Neural cell (in vitro differentiated cells): Measurements from ENCODE around the gene PPP1R13B. TPM values are rescaled to one million over a fixed set of nuclear protein-coding genes. Genes with fewer than 3 reads are reported as not detected.

Experiments
- H2AFZ ChIP-seq: fragments of 200-600, 300-800 bp; sonication (generic), shearing (Covaris generic); 2 replicates; pipeline ENCODE4 v1.6.0; 2014; ENCODE audit warnings: low read depth, mild to moderate bottlenecking, antibody characterized with exemption, low read length, moderate library complexity
- H3F3A ChIP-seq: fragments of 200-600 bp; shearing (Covaris generic); 2 replicates; pipeline ENCODE4 v1.6.1; 2016; ENCODE audit warnings: mild to moderate bottlenecking, moderate library complexity, mixed read lengths, antibody characterized with exemption, low read length; ENCODE audit not compliant: insufficient read depth, poor library complexity, severe bottlenecking
- H3K27ac ChIP-seq: fragments of 200-600, 300-800 bp; sonication (generic), shearing (Covaris generic); 2 replicates; pipeline ENCODE4 v1.5.1; 2014; ENCODE audit warnings: mild to moderate bottlenecking, low read length, moderate library complexity
- H3K27me3 ChIP-seq: fragments of 300-800, 200-600 bp; sonication (generic), shearing (Covaris generic); 2 replicates; pipeline ENCODE4 v1.6.0; 2014; ENCODE audit warnings: mild to moderate bottlenecking, low read depth, low read length, moderate library complexity; ENCODE audit not compliant: insufficient read depth
- H3K36me3 ChIP-seq: fragments of 300-800, 200-600 bp; sonication (generic), shearing (Covaris generic); 2 replicates; pipeline ENCODE4 v1.5.1; 2014; ENCODE audit warnings: mild to moderate bottlenecking, antibody characterized with exemption, low read length, moderate library complexity; ENCODE audit not compliant: insufficient read depth
- H3K4me2 ChIP-seq: fragments of 300-800, 200-600 bp; sonication (generic), shearing (Covaris generic); 2 replicates; pipeline ENCODE4 v1.6.0; 2014; ENCODE audit warnings: mild to moderate bottlenecking, low read length
- H3K4me3 ChIP-seq: fragments of 300-800, 200-600 bp; sonication (generic), shearing (Covaris generic); 2 replicates; pipeline ENCODE4 v1.5.1; 2014; ENCODE audit warnings: mild to moderate bottlenecking, low read length, moderate library complexity
- H3K79me2 ChIP-seq: fragments of 200-600 bp; shearing (Covaris generic); replicated peaks from 2 replicates; pipeline ENCODE4 v1.6.0; 2014; ENCODE audit warnings: mild to moderate bottlenecking, low read length, moderate library complexity; ENCODE audit not compliant: insufficient read depth
- H3K9ac ChIP-seq: fragments of 300-800, 200-600 bp; sonication (generic), shearing (Covaris generic); 2 replicates; pipeline ENCODE4 v1.6.1; 2016; ENCODE audit warnings: mild to moderate bottlenecking, low read length, mixed read lengths
- H3K9me2 ChIP-seq: fragments of 200-600 bp; shearing (Covaris generic); 2 replicates; pipeline ENCODE4 v1.6.1; 2016; ENCODE audit warnings: mild to moderate bottlenecking, low read length, mixed read lengths; ENCODE audit not compliant: insufficient read depth
- H3K9me3 ChIP-seq: fragments of 200-600, 300-800 bp; sonication (generic), shearing (Covaris generic); 2 replicates; pipeline ENCODE4 v1.6.1; 2016; ENCODE audit warnings: mild to moderate bottlenecking, mixed run types, low read length, moderate library complexity, mixed read lengths
- H4K20me1 ChIP-seq: fragments of 200-600 bp; shearing (Covaris generic); 2 replicates; pipeline ENCODE4 v1.6.1; 2016; ENCODE audit warnings: mild to moderate bottlenecking, mixed run types; ENCODE audit not compliant: insufficient read depth
- CTCF ChIP-seq: fragments of 450-650 bp; IDR thresholded peaks from 2 replicates; pipeline ENCODE4 v1.5.1; 2014; ENCODE audit warnings: antibody characterized with exemption, mild to moderate bottlenecking, moderate library complexity; ENCODE audit not compliant: poor library complexity, severe bottlenecking
- EP300 ChIP-seq: fragments of 450-650 bp; conservative IDR thresholded peaks from 2 replicates; pipeline ENCODE4 v1.6.1; 2014; ENCODE audit warnings: antibody characterized with exemption, mild to moderate bottlenecking, moderate library complexity; ENCODE audit not compliant: poor library complexity, severe bottlenecking
- EZH2 ChIP-seq: fragments of 200-600, 300-800 bp; shearing (Covaris generic), sonication (generic); IDR thresholded peaks from 2 replicates; pipeline ENCODE4 v1.6.1; 2014; ENCODE audit warnings: antibody characterized with exemption, low read length, borderline replicate concordance, mild to moderate bottlenecking; ENCODE audit not compliant: insufficient read depth, poor library complexity, severe bottlenecking
- MXI1 ChIP-seq: fragments of 450-650 bp; conservative IDR thresholded peaks from 2 replicates; pipeline ENCODE4 v1.6.1; 2014; ENCODE audit warnings: antibody characterized with exemption, mild to moderate bottlenecking; ENCODE audit not compliant: poor library complexity, severe bottlenecking
- POLR2AphosphoS5 ChIP-seq: IDR thresholded peaks from 2 replicates; pipeline ENCODE4 v1.6.1; 2012
- RAD21 ChIP-seq: fragments of 450-650 bp; conservative IDR thresholded peaks from 2 replicates; pipeline ENCODE4 v1.6.1; 2014; ENCODE audit warnings: antibody characterized with exemption, mild to moderate bottlenecking, moderate library complexity
- REST ChIP-seq: IDR thresholded peaks from 2 replicates; pipeline ENCODE4 v1.6.1; 2012; ENCODE audit warnings: borderline replicate concordance
- SMC3 ChIP-seq: fragments of 450-650 bp; conservative IDR thresholded peaks from 2 replicates; pipeline ENCODE4 v1.6.1; 2014; ENCODE audit warnings: antibody characterized with exemption, mild to moderate bottlenecking, moderate library complexity; ENCODE audit not compliant: poor library complexity
- TAF1 ChIP-seq: IDR thresholded peaks from 2 replicates; pipeline ENCODE4 v1.6.1; 2012; ENCODE audit warnings: low read depth
- polyA plus RNA-seq: library from polyadenylated mRNA; depleted of rRNA; stranded (reverse); fragments of >200 nt; gene quantifications from 2 replicates; pipeline ENCODE4 v1.2.3, GENCODE V29; 2014

Gene PPP1R13B
- polyA plus RNA-seq, 1 donor from 2014 or later = 8.2 TPM

- TF ChIP-seq MXI1 (no peak), EZH2 (no peak), CTCF (no peak), EP300 (no peak), SMC3 (no peak), TAF1 (no peak), RAD21 (no peak), POLR2AphosphoS5 (no peak), REST (no peak)
- H3K9ac ChIP-seq = no peak overlapping the region
- no peak overlapping the region for H2AFZ ChIP-seq
- no peaks in the 10 kb centered on the region for H3K79me2 ChIP-seq
- H4K20me1 ChIP-seq = no peaks in the 10 kb centered on the region
- H3K9me2 ChIP-seq = no peaks in the 10 kb centered on the region
- H3K4me3 ChIP-seq = no peak overlapping the region
- H3K36me3 ChIP-seq = no peaks in the 10 kb centered on the region
- no peak overlapping the region for H3K4me2 ChIP-seq
- no peaks in the 10 kb centered on the region for H3K9me3 ChIP-seq
- no peaks in the 10 kb centered on the region for H3F3A ChIP-seq
- H3K27me3 ChIP-seq = no peaks in the 10 kb centered on the region
- no peak overlapping the region for H3K27ac ChIP-seq
Measured at GRCh38 chr14:103738166-103738565, 109.2 kb downstream of the PPP1R13B start.

GRCh38 chr14:103737432-103738045, 109.8 kb downstream of the PPP1R13B start:
- Histone ChIP-seq H3K36me3 (no peaks in the 10 kb centered on the region), H3K27ac (no peak overlapping the region), H3K4me2 (no peak overlapping the region), H3K9me2 (no peaks in the 10 kb centered on the region), H3K9me3 (no peaks in the 10 kb centered on the region), H4K20me1 (no peaks in the 10 kb centered on the region), H3K79me2 (no peaks in the 10 kb centered on the region), H3K9ac (no peak overlapping the region), H2AFZ (no peak overlapping the region), H3K4me3 (no peak overlapping the region), H3K27me3 (no peaks in the 10 kb centered on the region), H3F3A (no peaks in the 10 kb centered on the region)
- TF ChIP-seq EZH2 (no peak), EP300 (no peak), TAF1 (no peak), CTCF (no peak)
